ENCODE data around the gene DLEU7.

DLEU7 gene

GRCh38 chr13:50783066-50783465, 60.4 kb downstream of the DLEU7 start:
- no peak for ATAC-seq (ENCODE audit: low read depth)

GRCh38 chr13:50780201-50781015, 63.1 kb downstream of the DLEU7 start:
- Histone ChIP-seq H3K36me3 (ENCODE audit: low read depth) (no peaks in the 10 kb centered on the region), H3K9me3 (ENCODE audit: severe bottlenecking) (no peaks in the 10 kb centered on the region), H3K27me3 (ENCODE audit: insufficient read depth, poor library complexity, severe bottlenecking) (no peaks in the 10 kb centered on the region), H3K27ac (ENCODE audit: poor library complexity, severe bottlenecking) (no peak overlapping the region), H3K4me1 (ENCODE audit: insufficient read depth, poor library complexity, severe bottlenecking) (no peaks in the 10 kb centered on the region), H3K4me3 (ENCODE audit: severe bottlenecking) (no peak overlapping the region)
- no peak for TF ChIP-seq CTCF (IDR thresholded peaks at IDR 0.05; ENCODE audit: poor library complexity, severe bottlenecking)
- ATAC-seq (ENCODE audit: low read depth) (no peak), DNase-seq (ENCODE audit: low spot score) (no peak)

More at GRCh38 chr13:50783066-50783465, 60.4 kb downstream of the DLEU7 start:
- H3K27me3 ChIP-seq (ENCODE audit: insufficient read depth, poor library complexity, severe bottlenecking) = no peaks in the 10 kb centered on the region
- no peaks in the 10 kb centered on the region for H3K9me3 ChIP-seq (ENCODE audit: severe bottlenecking)
- no peak for DNase-seq (ENCODE audit: low spot score)
- H3K4me3 ChIP-seq (ENCODE audit: severe bottlenecking) = no peak overlapping the region
- H3K27ac ChIP-seq (ENCODE audit: poor library complexity, severe bottlenecking) = no peak overlapping the region
- no peaks in the 10 kb centered on the region for H3K36me3 ChIP-seq (ENCODE audit: low read depth)
- H3K4me1 ChIP-seq (ENCODE audit: insufficient read depth, poor library complexity, severe bottlenecking) = no peaks in the 10 kb centered on the region
- TF ChIP-seq CTCF (IDR thresholded peaks at IDR 0.05; ENCODE audit: poor library complexity, severe bottlenecking) = no peak

- Histone ChIP-seq H3K27me3 (ENCODE audit: insufficient read depth, poor library complexity, severe bottlenecking) (no peaks in the 10 kb centered on the region), H3K4me1 (ENCODE audit: insufficient read depth, poor library complexity, severe bottlenecking) (no peaks in the 10 kb centered on the region), H3K9me3 (ENCODE audit: severe bottlenecking) (no peaks in the 10 kb centered on the region), H3K36me3 (ENCODE audit: low read depth) (no peaks in the 10 kb centered on the region), H3K27ac (ENCODE audit: poor library complexity, severe bottlenecking) (no peak overlapping the region), H3K4me3 (ENCODE audit: severe bottlenecking) (no peak overlapping the region)
- no peak for TF ChIP-seq CTCF (IDR thresholded peaks at IDR 0.05; ENCODE audit: poor library complexity, severe bottlenecking)
- no peak for ATAC-seq (ENCODE audit: low read depth)
- DNase-seq (ENCODE audit: low spot score) = no peak
These were observed 63.9 kb downstream of the DLEU7 start for GRCh38 chr13:50779443-50780200.
